ENCODE measurements around the gene CKMT1B.
"Not testable (repeated sequence)": the region's sequence is repeated elsewhere in the genome, so short reads cannot be mapped to it uniquely, and the experiment has no call there.

CKMT1B gene

DNA sequence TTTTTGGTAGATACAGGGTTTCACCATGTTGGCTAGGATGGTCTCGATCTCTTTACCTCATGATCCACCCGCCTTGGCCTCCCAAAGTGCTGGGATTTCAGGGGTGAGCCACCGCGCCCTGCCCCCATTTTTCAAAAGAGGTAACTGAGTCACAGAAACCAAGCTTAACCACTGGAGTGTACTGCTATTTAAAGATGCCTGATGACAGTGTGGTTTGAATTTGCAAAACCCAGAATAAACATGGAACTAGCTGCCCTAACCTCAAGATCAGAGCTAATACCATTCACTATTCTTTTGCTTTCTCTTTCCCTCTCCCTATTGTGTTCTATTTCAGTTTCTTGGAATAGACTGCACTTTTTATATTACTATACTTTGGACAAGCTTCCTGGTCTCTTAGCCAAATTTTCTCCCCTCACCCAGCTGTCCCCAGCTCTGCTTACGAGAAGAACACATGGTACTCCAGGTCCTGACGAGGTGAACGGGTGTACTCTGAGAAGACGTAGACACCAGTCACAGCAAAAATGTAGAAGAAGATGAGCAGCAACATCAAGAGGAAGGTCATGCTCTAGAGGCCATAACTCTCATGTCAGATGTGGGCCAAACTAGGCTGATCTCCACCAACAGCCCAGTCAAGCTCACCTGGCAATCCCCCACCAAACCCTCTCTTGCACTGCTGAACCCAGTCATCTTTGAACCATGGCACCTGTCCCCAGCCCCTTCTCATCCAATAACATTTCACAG lies 44.8 kb downstream of the CKMT1B start:
- DNase-seq = not testable (repeated sequence)
